H1 (cell line): ENCODE data around the gene ARHGEF12. TPM values are rescaled to one million over a fixed set of nuclear protein-coding genes. Genes with fewer than 3 reads are reported as not detected.
A peak's percentile ranks its signal among the peaks of the same experiment; 100 is the strongest.

ENCODE experiments used
- CTCF ChIA-PET: fragments of 300-600 bp; sonication (Branson Sonifier 250); formaldehyde crosslinking; loops from one replicate; lab custom pipeline; 2021; ENCODE audit not compliant: partially characterized antibody; lab: Charles Lee
- POLR2A ChIA-PET: fragments of 300-600 bp; sonication (Branson Sonifier 250); formaldehyde crosslinking; loops from one replicate; lab custom pipeline; 2021; ENCODE audit warnings: inconsistent platforms; ENCODE audit not compliant: partially characterized antibody; lab: Charles Lee
- DNase-seq, 2 experiments: peaks; one replicate each; pipeline versions ENCODE4 v3.0.0 to v3.0.0-alpha.2; 2010 to 2022; ENCODE audit warnings: low spot score in 2 of 2, low read depth in 1 of 2, mixed read lengths in 1 of 2
- FAIRE-seq: peaks from 2 replicates; lab custom pipeline; 2011; peaks lifted over from hg19 to GRCh38; lab: Jason Lieb, UNC
- H2AFZ ChIP-seq: 2 replicates; pipeline ENCODE4 v1.8.1; 2012; ENCODE audit warnings: low read length, inconsistent platforms
- H2AK5ac ChIP-seq: 2 replicates; pipeline ENCODE4 v1.6.1; 2013; ENCODE audit warnings: low read depth, low read length
- H2BK120ac ChIP-seq: replicated peaks from 2 replicates; pipeline ENCODE3; 2013; ENCODE audit warnings: low read depth, low read length, inconsistent platforms
- H2BK12ac ChIP-seq: 2 replicates; pipeline ENCODE4 v1.6.1; 2013; ENCODE audit warnings: low read depth, low read length
- H2BK15ac ChIP-seq: 2 replicates; pipeline ENCODE4 v1.6.1; 2013; ENCODE audit warnings: low read length
- H2BK20ac ChIP-seq: 2 replicates; pipeline ENCODE4 v1.6.1; 2013; ENCODE audit warnings: low read length
- H2BK5ac ChIP-seq: 2 replicates; pipeline ENCODE4 v1.6.1; 2013; ENCODE audit warnings: low read depth, low read length
- H3K14ac ChIP-seq: 2 replicates; pipeline ENCODE4 v1.6.1; 2013; ENCODE audit warnings: inconsistent platforms; ENCODE audit not compliant: insufficient read length
- H3K18ac ChIP-seq: 2 replicates; pipeline ENCODE4 v1.6.1; 2013; ENCODE audit warnings: low read length; ENCODE audit errors: extremely low read depth
- H3K23ac ChIP-seq: 2 replicates; pipeline ENCODE4 v1.6.1; 2013; ENCODE audit warnings: inconsistent platforms; ENCODE audit not compliant: insufficient read length
- H3K23me2 ChIP-seq: 2 replicates; pipeline ENCODE4 v1.6.1; 2013; ENCODE audit warnings: low read depth, low read length
- H3K27ac ChIP-seq: 2 replicates; pipeline ENCODE4 v1.6.1; 2011; ENCODE audit warnings: low read depth, low read length, inconsistent platforms
- H3K27me3 ChIP-seq, 4 experiments: replicated peaks in 1 of 4; 1 replicate in 1 of 4; 2 replicates in 3 of 4; pipeline versions ENCODE4 v1.6.1 to v1.8.1; 2011 to 2013; ENCODE audit warnings: low read length in 3 of 4, mild to moderate bottlenecking in 3 of 4, inconsistent platforms in 2 of 4, mixed read lengths in 2 of 4, moderate library complexity in 1 of 4; ENCODE audit not compliant: control insufficient read depth in 3 of 4, insufficient read depth in 3 of 4; ENCODE audit errors: extremely low read depth in 1 of 4
- H3K36me3 ChIP-seq, 4 experiments: 2 replicates each; pipeline versions ENCODE4 v1.6.1 to v1.8.1; 2011 to 2013; ENCODE audit warnings: mild to moderate bottlenecking in 4 of 4, low read length in 3 of 4, moderate library complexity in 2 of 4, control low read depth in 1 of 4, inconsistent platforms in 1 of 4; ENCODE audit not compliant: insufficient read depth in 4 of 4, control insufficient read depth in 2 of 4
- H3K4ac ChIP-seq: replicated peaks from 2 replicates; pipeline ENCODE3; 2013; ENCODE audit warnings: low read length, low read depth, mixed read lengths, inconsistent platforms; ENCODE audit not compliant: insufficient read length
- H3K4me1 ChIP-seq, 4 experiments: replicated peaks in 1 of 4; 1 replicate in 1 of 4; 2 replicates in 3 of 4; pipeline versions ENCODE4 v1.6.1 to v1.8.1; 2011 to 2013; ENCODE audit warnings: low read length in 3 of 4, inconsistent platforms in 2 of 4, mixed read lengths in 1 of 4; ENCODE audit not compliant: insufficient read depth in 4 of 4, control insufficient read depth in 3 of 4
- H3K4me2 ChIP-seq, 2 experiments: 2 replicates each; pipeline versions ENCODE4 v1.6.1 to v1.8.1; 2011 to 2013; ENCODE audit warnings: low read depth in 2 of 2, low read length in 2 of 2, control low read depth in 1 of 2, inconsistent platforms in 1 of 2, mild to moderate bottlenecking in 1 of 2; ENCODE audit not compliant: insufficient read depth in 1 of 2
- H3K4me3 ChIP-seq, 4 experiments: fragments of 200-600, 300-600 bp in 1 of 4; sonication (generic), shearing (Covaris generic), sonication (Bioruptor Twin) in 1 of 4; 2 replicates each; pipeline versions ENCODE4 v1.5.1 to v1.8.1; 2011 to 2016; ENCODE audit warnings: low read length in 4 of 4, low read depth in 3 of 4, control low read depth in 2 of 4, inconsistent platforms in 2 of 4, mild to moderate bottlenecking in 2 of 4, mixed read lengths in 1 of 4, moderate library complexity in 1 of 4; ENCODE audit not compliant: insufficient read depth in 2 of 4; ENCODE audit errors: extremely low read depth in 1 of 4
- H3K56ac ChIP-seq: replicated peaks from 2 replicates; pipeline ENCODE3; 2013; ENCODE audit warnings: low read depth, mild to moderate bottlenecking, mixed read lengths, low read length, inconsistent platforms; ENCODE audit not compliant: insufficient read length
- H3K79me1 ChIP-seq: 2 replicates; pipeline ENCODE4 v1.6.1; 2013; ENCODE audit warnings: low read depth, low read length, control low read depth
- H3K79me2 ChIP-seq, 2 experiments: 2 replicates each; pipeline versions ENCODE4 v1.6.1 to v1.8.1; 2012 to 2013; ENCODE audit warnings: low read length in 2 of 2, mild to moderate bottlenecking in 2 of 2, inconsistent platforms in 1 of 2; ENCODE audit not compliant: insufficient read depth in 2 of 2, control insufficient read depth in 1 of 2
- H3K9ac ChIP-seq, 4 experiments: replicated peaks in 1 of 4; 1 replicate in 1 of 4; 2 replicates in 3 of 4; pipeline versions ENCODE4 v1.6.1 to v1.8.1; 2011 to 2013; ENCODE audit warnings: low read depth in 3 of 4, low read length in 3 of 4, control low read depth in 2 of 4, mild to moderate bottlenecking in 2 of 4, moderate library complexity in 2 of 4, inconsistent platforms in 1 of 4; ENCODE audit errors: extremely low read depth in 1 of 4
- H3K9me3 ChIP-seq, 2 experiments: 2 replicates each; pipeline versions ENCODE4 v1.6.1 to v1.8.1; 2012 to 2013; ENCODE audit warnings: mild to moderate bottlenecking in 2 of 2, moderate library complexity in 2 of 2, control low read depth in 1 of 2, inconsistent platforms in 1 of 2, low read depth in 1 of 2, low read length in 1 of 2, mixed read lengths in 1 of 2; ENCODE audit not compliant: insufficient read depth in 2 of 2
- H4K20me1 ChIP-seq, 2 experiments: replicated peaks in 1 of 2; 2 replicates each; pipeline versions ENCODE3 to v1.8.1; 2011 to 2013; ENCODE audit warnings: inconsistent platforms in 2 of 2, low read length in 2 of 2, mild to moderate bottlenecking in 1 of 2; ENCODE audit not compliant: insufficient read depth in 2 of 2, control insufficient read depth in 1 of 2
- H4K5ac ChIP-seq: 2 replicates; pipeline ENCODE4 v1.6.1; 2013; ENCODE audit warnings: low read length, low read depth, mixed read lengths, inconsistent platforms; ENCODE audit not compliant: insufficient read length
- H4K8ac ChIP-seq: 2 replicates; pipeline ENCODE4 v1.8.0; 2013; ENCODE audit warnings: mild to moderate bottlenecking, moderate library complexity, low read length, inconsistent platforms; ENCODE audit not compliant: insufficient read depth; ENCODE audit errors: extremely low read depth
- H4K91ac ChIP-seq: replicated peaks from 2 replicates; pipeline ENCODE3; 2013; ENCODE audit warnings: low read length, mixed read lengths, inconsistent platforms; ENCODE audit not compliant: insufficient read length
- CEBPB ChIP-seq: IDR thresholded peaks from 2 replicates; pipeline ENCODE4 v1.6.1; 2012; ENCODE audit warnings: low read depth, low read length
- CHD1 ChIP-seq: IDR thresholded peaks from 2 replicates; pipeline ENCODE4 v1.6.1; 2012; ENCODE audit warnings: low read depth, low read length, improper control_type of control experiment
- CHD2 ChIP-seq: IDR thresholded peaks from 2 replicates; pipeline ENCODE4 v1.6.1; 2012; ENCODE audit warnings: low read length, improper control_type of control experiment
- EP300 ChIP-seq, 2 experiments: IDR thresholded peaks; 1 replicate in 1 of 2; 2 replicates in 1 of 2; pipeline ENCODE4 v1.6.1; 2011 to 2012; ENCODE audit warnings: low read depth in 2 of 2, low read length in 2 of 2, mild to moderate bottlenecking in 2 of 2, borderline replicate concordance in 1 of 2, inconsistent platforms in 1 of 2, moderate library complexity in 1 of 2
- EZH2 ChIP-seq: fragments of 200-600 bp; sonication (generic); IDR thresholded peaks from 2 replicates; pipeline ENCODE4 v1.7.1; 2012; ENCODE audit warnings: low read depth, mild to moderate bottlenecking, moderate library complexity, low read length, inconsistent platforms; ENCODE audit not compliant: severe bottlenecking
- GABPA ChIP-seq: IDR thresholded peaks from 2 replicates; pipeline ENCODE4 v1.6.1; 2011; ENCODE audit warnings: mild to moderate bottlenecking, low read length, moderate library complexity, borderline replicate concordance; ENCODE audit not compliant: insufficient read depth
- GTF2F1 ChIP-seq: IDR thresholded peaks from 2 replicates; pipeline ENCODE4 v1.6.1; 2012; ENCODE audit warnings: low read depth, low read length, improper control_type of control experiment, borderline replicate concordance
- JUN ChIP-seq: IDR thresholded peaks from 2 replicates; pipeline ENCODE4 v1.6.1; 2011; ENCODE audit warnings: low read depth, mild to moderate bottlenecking, improper control_type of control experiment, low read length
- JUND ChIP-seq: IDR thresholded peaks from 2 replicates; pipeline ENCODE4 v1.6.1; 2011; ENCODE audit warnings: mild to moderate bottlenecking, improper control_type of control experiment, low read length
- MAFK ChIP-seq: IDR thresholded peaks from 2 replicates; pipeline ENCODE4 v1.6.1; 2012; ENCODE audit warnings: low read depth, mild to moderate bottlenecking, improper control_type of control experiment, low read length
- SIRT6 ChIP-seq: IDR thresholded peaks from one replicate; pipeline ENCODE4 v1.7.1; 2012; ENCODE audit warnings: low read length, inconsistent platforms
- TEAD4 ChIP-seq: IDR thresholded peaks from 2 replicates; pipeline ENCODE4 v1.6.1; 2012; ENCODE audit warnings: low read depth, low read length, inconsistent platforms, mixed read lengths
- WGBS, 2 experiments: shearing (Covaris generic) in 1 of 2; methylation state at CpG; one replicate each; pipeline versions ENCODE4 v1.1.6 to v1.1.7; 2013 to 2015; ENCODE audit warnings: low lambda C conversion rate in 2 of 2, mixed read lengths in 2 of 2, inconsistent platforms in 1 of 2, low coverage in 1 of 2, missing lambda C conversion rate in 1 of 2; ENCODE audit not compliant: insufficient replicate concordance in 2 of 2, insufficient coverage in 1 of 2, insufficient read length in 1 of 2; ENCODE audit errors: extremely low coverage in 1 of 2, missing lambda C conversion rate in 1 of 2; 5-methylcytosine and 5-hydroxymethylcytosine counted together
- polyA plus RNA-seq, 7 experiments: library from polyadenylated mRNA; depleted of rRNA in 3 of 7; stranded (reverse) in 5 of 7; unstranded in 2 of 7; fragments of >200 nt in 5 of 7; fragments of 200-250 nt in 2 of 7; gene quantifications; 1 replicate in 5 of 7; 2 replicates in 1 of 7; 4 replicates in 1 of 7; pipeline versions ENCODE4 v1.2.1 to v1.2.3, GENCODE V29; 2011 to 2013; ENCODE audit warnings: missing spikeins in 2 of 7, mixed read lengths in 2 of 7
- total RNA-seq: library from RNA; stranded (reverse); fragmentation: NEBNext Ultra II Directional; extraction: Animal tissue kit (Norgen Biotek cat#: 25700); gene quantifications from 2 replicates; pipeline ENCODE4 v1.2.1, GENCODE V29; 2021

Gene ARHGEF12
- total and polyA plus RNA-seq, 2 of the 8 experiments (the other 6 are each of a cell fraction or from before 2014, with no cell fraction given) = 5.1 to 33.7 TPM

- H3K4ac ChIP-seq = no peak overlapping the region
- no peak overlapping the region for H3K23ac ChIP-seq
- DNase-seq = peak; percentile 84 to 87
- peak overlapping the region in 2 of 4 experiments; percentile 24 to 31; a peak in 3 of 8 replicates for H3K4me3 ChIP-seq
- H3K4me2 ChIP-seq = peak overlapping the region; percentile 18 to 54
- peaks cover 3 to 28% (median 16%) of the 10 kb centered on the region in 4 experiments for H3K4me1 ChIP-seq
- peak overlapping the region; percentile 76 for H2BK120ac ChIP-seq
- no peak overlapping the region for H3K27ac ChIP-seq
- no peak overlapping the region for H3K14ac ChIP-seq
- peak overlapping the region; percentile 72; the same call in 1 of the 2 replicates for H4K8ac ChIP-seq
- H4K91ac ChIP-seq = peak overlapping the region; percentile 86
- H3K56ac ChIP-seq = no peak overlapping the region
- H3K23me2 ChIP-seq = no peaks in the 10 kb centered on the region; the same call in 1 of the 2 replicates
- H4K5ac ChIP-seq = peak overlapping the region; percentile 32
- peaks cover 0 to 3% of the 10 kb centered on the region in 2 experiments; a peak in 1 of 4 replicates for H3K9me3 ChIP-seq
- H2BK12ac ChIP-seq = peak overlapping the region; percentile 90; the same call in 1 of the 2 replicates
- peak overlapping the region; percentile 71; the same call in 1 of the 2 replicates for H3K18ac ChIP-seq
- no peaks in the 10 kb centered on the region for H3K79me1 ChIP-seq
- peak overlapping the region; percentile 86; the same call in 1 of the 2 replicates for H2AK5ac ChIP-seq
- no peaks in the 10 kb centered on the region; a peak in 2 of 7 replicates for H3K27me3 ChIP-seq
- ChIA-PET POLR2A (interaction anchor here (0.7 to 2.5 kb wide), 8 partner anchors 9 to 49 kb away, joined by 3 to 10 read pairs (median 4); no protein-coding TSS in a partner anchor), CTCF (interaction anchor here (0.8 to 2.6 kb wide), 26 partner anchors 9 to 275 kb away, joined by 3 to 13 read pairs (median 4); partner anchors contain the start of gene GRIK4)
- 11% methylated on average over 16 of the region's 16 CpGs; no CpG with 5 or more reads in 1 of the 2 experiments for WGBS, 2 experiments
- FAIRE-seq = peak; percentile 93
- H3K79me2 ChIP-seq = no peaks in the 10 kb centered on the region
- H2AFZ ChIP-seq = no peak overlapping the region
- H4K20me1 ChIP-seq = no peaks in the 10 kb centered on the region
- peak overlapping the region; percentile 82; the same call in 1 of the 2 replicates for H2BK20ac ChIP-seq
- H2BK5ac ChIP-seq = peak overlapping the region; percentile 49; the same call in 1 of the 2 replicates
- no peak overlapping the region for H2BK15ac ChIP-seq
- H3K36me3 ChIP-seq = no peaks in the 10 kb centered on the region
- no peak overlapping the region for H3K9ac ChIP-seq
- TF ChIP-seq JUN (no peak), JUND (no peak), MAFK (no peak), GABPA (peak; percentile 78; the same call in 1 of the 2 replicates), EP300 (IDR thresholded peaks at IDR 0.05; ENCODE audit: borderline replicate concordance in 1 of 2, low read depth in 2 of 2, low read length in 2 of 2) (peak in 1 of 2 experiments; percentile 80; a peak in 1 of 3 replicates), TEAD4 (peak; percentile 41; the same call in 1 of the 2 replicates), SIRT6 (no peak), CHD2 (no peak), EZH2 (no peak), GTF2F1 (no peak), CEBPB (no peak), CHD1 (no peak)
Measured at GRCh38 chr11:120527111-120527761, 191.0 kb downstream of the ARHGEF12 start.
